ENCODE measurements around the gene UBE2C. TPM values are rescaled to one million over a fixed set of nuclear protein-coding genes. Genes with fewer than 3 reads are reported as not detected.
"Not testable (repeated sequence)": the region's sequence is repeated elsewhere in the genome, so short reads cannot be mapped to it uniquely, and the experiment has no call there.

The UBE2C gene
- total RNA-seq, 6 experiments from 2014 or later, result 0.66 to 5.8 (median 3.7) TPM; not detected in 1

- Histone ChIP-seq H3K27me3 (peaks cover 0 to 16% of the 10 kb centered on the region in 2 donors), H3K9me3 (no peaks in the 10 kb centered on the region), H3K4me1 (no peaks in the 10 kb centered on the region), H3K36me3 (no peaks in the 10 kb centered on the region), H3K4me3 (no peak overlapping the region), H3K27ac (no peak overlapping the region)
- ATAC-seq (no peak), DNase-seq (no peak)
- intact Hi-C loops (cut with DNase I), result loop anchor here in 1 of 2 donors (10.0 kb wide), 1 partner anchor 138 kb away; no protein-coding TSS in a partner anchor
- 63% methylated on average over 2 of the region's 6 CpGs for WGBS (ENCODE audit: insufficient coverage, low coverage, low lambda C conversion rate, missing lambda C conversion rate)
- TF ChIP-seq, protein P1, sequence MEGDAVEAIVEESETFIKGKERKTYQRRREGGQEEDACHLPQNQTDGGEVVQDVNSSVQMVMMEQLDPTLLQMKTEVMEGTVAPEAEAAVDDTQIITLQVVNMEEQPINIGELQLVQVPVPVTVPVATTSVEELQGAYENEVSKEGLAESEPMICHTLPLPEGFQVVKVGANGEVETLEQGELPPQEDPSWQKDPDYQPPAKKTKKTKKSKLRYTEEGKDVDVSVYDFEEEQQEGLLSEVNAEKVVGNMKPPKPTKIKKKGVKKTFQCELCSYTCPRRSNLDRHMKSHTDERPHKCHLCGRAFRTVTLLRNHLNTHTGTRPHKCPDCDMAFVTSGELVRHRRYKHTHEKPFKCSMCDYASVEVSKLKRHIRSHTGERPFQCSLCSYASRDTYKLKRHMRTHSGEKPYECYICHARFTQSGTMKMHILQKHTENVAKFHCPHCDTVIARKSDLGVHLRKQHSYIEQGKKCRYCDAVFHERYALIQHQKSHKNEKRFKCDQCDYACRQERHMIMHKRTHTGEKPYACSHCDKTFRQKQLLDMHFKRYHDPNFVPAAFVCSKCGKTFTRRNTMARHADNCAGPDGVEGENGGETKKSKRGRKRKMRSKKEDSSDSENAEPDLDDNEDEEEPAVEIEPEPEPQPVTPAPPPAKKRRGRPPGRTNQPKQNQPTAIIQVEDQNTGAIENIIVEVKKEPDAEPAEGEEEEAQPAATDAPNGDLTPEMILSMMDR (IDR thresholded peaks at IDR 0.05), result no peak
- TF ChIP-seq POLR2A (IDR thresholded peaks at IDR 0.05), result no peak
Observed at GRCh38 chr20:45826381-45827019, 14.1 kb downstream of the UBE2C start.

GRCh38 chr20:45827030-45827652, 14.7 kb downstream of the UBE2C start, which contains the start of gene TNNC2:
Gene TNNC2, minus strand, starts transcription at chr20:45827312. Its CDS starts 64 bp downstream, at chr20:45827248.
- intact Hi-C loops (cut with DNase I), result loop anchor here in 1 of 2 donors (10.0 kb wide), 1 partner anchor 138 kb away; no protein-coding TSS in a partner anchor
- ATAC-seq, result no peak
- Histone ChIP-seq H3K36me3 (no peaks in the 10 kb centered on the region), H3K9me3 (no peaks in the 10 kb centered on the region), H3K27me3 (peaks cover 0 to 11% of the 10 kb centered on the region in 2 donors), H3K27ac (no peak within 1 kb of the TSS), H3K4me1 (no peaks in the 10 kb centered on the region), H3K4me3 (no peak within 1 kb of the TSS)
- 86% methylated on average over 2 of the region's 8 CpGs for WGBS (ENCODE audit: insufficient coverage, low coverage, low lambda C conversion rate, missing lambda C conversion rate)
- TF ChIP-seq, protein P1 (IDR thresholded peaks at IDR 0.05), result no peak
- no peak for TF ChIP-seq POLR2A (IDR thresholded peaks at IDR 0.05)
- no peak for DNase-seq

GRCh38 chr20:45827712-45828111, 15.3 kb downstream of the UBE2C start:
- DNase-seq, result no peak
- intact Hi-C loops (cut with DNase I), result loop anchor here in 1 of 2 donors (10.0 kb wide), 1 partner anchor 137 kb away; no protein-coding TSS in a partner anchor
- 40% methylated on average over 2 of the region's 6 CpGs for WGBS (ENCODE audit: insufficient coverage, low coverage, low lambda C conversion rate, missing lambda C conversion rate)
- H3K4me3 ChIP-seq, result no peak overlapping the region
- no peaks in the 10 kb centered on the region for H3K4me1 ChIP-seq
- H3K27ac ChIP-seq, result no peak overlapping the region
- no peaks in the 10 kb centered on the region for H3K9me3 ChIP-seq
- no peak for ATAC-seq
- TF ChIP-seq, protein P1 (IDR thresholded peaks at IDR 0.05), result no peak
- TF ChIP-seq POLR2A (IDR thresholded peaks at IDR 0.05), result no peak
- peaks cover 0 to 8% of the 10 kb centered on the region in 2 donors for H3K27me3 ChIP-seq
- H3K36me3 ChIP-seq, result no peaks in the 10 kb centered on the region

DNA sequence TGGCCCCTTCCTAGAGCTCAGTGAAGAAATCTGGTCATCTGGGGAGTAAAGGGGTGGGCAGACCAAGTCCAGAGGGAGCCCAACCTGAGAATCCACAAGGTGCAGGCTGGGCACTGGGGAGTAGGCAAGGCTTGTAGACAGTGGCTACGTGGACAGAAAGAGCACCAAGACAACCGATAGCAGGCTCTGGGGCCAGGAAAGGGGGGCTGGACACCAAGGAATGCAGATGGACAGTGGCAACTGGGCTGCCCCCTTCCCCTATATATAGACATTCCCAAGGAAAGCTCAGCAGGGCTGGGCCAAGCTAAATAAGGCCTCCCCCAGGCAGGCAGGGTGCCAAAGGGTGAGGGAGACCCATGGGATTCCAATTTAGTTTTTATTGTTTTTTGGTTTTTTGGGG, 16.1 kb downstream of the UBE2C start:
- TF ChIP-seq, protein P1 (IDR thresholded peaks at IDR 0.05), result no peak
- TF ChIP-seq POLR2A (IDR thresholded peaks at IDR 0.05), result no peak
- Histone ChIP-seq H3K9me3 (no peaks in the 10 kb centered on the region), H3K4me1 (peaks cover 0 to 7% (median 0%) of the 10 kb centered on the region in 4 donors), H3K36me3 (no peaks in the 10 kb centered on the region), H3K4me3 (no peak overlapping the region), H3K27me3 (peaks cover 0 to under 1% of the 10 kb centered on the region in 2 donors), H3K27ac (no peak overlapping the region)
- intact Hi-C loops (cut with DNase I), result loop anchor here in 1 of 2 donors (10.0 kb wide), 1 partner anchor 136 kb away; no protein-coding TSS in a partner anchor
- ATAC-seq, result no peak
- DNase-seq, result no peak
- WGBS (ENCODE audit: insufficient coverage, low coverage, low lambda C conversion rate, missing lambda C conversion rate), result 75% methylated on average over 2 of the region's 2 CpGs

- not testable (repeated sequence) for H3K9me3 ChIP-seq, DNase-seq, H3K4me3 ChIP-seq, H3K27me3 ChIP-seq, H3K4me1 ChIP-seq, H3K27ac ChIP-seq, H3K36me3 ChIP-seq
- WGBS (ENCODE audit: insufficient coverage, low coverage, low lambda C conversion rate, missing lambda C conversion rate), result 83% methylated on average over 1 of the region's 4 CpGs
- peak in 2 of 4 donors; percentile 23 to 36 for ATAC-seq
- intact Hi-C loops (cut with DNase I), result loop anchor here in 1 of 2 donors (10.0 kb wide), 1 partner anchor 135 kb away; no protein-coding TSS in a partner anchor
Observed at GRCh38 chr20:45829673-45830106, 17.2 kb downstream of the UBE2C start.

Measured in right lobe of liver (tissue), 6 donors.